ENCODE results near the gene MELTF. TPM values are rescaled to one million over a fixed set of nuclear protein-coding genes. Genes with fewer than 3 reads are reported as not detected.

Gene MELTF
- total RNA-seq, 4 donors from 2014 or later, result 0.77 to 18.0 (median 6.3) TPM

DNA sequence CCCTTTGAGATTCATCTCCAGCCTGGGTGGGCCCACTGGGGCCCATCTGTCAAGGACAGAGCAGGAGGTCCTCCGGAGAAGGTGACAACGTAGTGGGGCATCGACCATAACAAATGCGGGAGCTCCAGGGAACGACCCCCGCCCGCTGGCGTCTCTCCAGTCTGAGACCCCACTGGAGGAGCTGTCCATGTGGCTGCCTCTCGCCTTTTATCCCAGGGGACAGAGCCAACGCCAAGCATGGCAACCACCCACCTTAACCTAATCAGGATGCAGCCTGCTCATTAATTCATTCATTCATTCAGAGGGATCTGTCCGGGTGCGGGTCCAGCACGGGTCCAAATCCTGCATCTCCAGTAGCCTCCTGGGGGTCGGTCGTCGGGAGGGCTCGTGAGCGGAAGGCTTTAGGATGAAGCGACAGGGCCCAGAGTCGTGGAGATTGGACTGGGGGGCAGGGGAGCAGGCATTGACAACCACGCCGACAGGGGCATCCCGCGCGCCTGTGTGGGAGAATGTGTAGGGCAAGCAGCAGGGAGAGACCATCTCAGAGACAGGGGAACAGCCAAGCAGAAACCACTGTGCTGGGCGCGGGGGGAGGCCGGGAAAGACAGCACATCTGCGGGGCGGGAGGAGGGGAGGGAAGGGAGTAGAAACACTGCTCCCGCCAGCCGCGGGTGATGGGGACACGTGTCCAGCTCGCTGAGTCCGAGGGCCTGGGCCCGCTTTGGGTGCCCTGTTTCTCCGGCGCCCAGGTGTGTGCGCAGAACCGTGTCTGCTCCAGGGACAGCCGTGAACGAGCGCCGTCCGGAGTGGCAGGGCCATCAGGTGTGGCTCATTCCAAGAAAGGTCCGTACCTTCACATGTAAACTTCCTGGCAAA lies 62.9 kb downstream of the MELTF start:
- Histone ChIP-seq H3K27me3 (no peaks in the 10 kb centered on the region), H3K9me3 (no peaks in the 10 kb centered on the region), H3K27ac (no peak overlapping the region), H3K36me3 (no peaks in the 10 kb centered on the region), H3K4me1 (peaks cover 0 to 3% of the 10 kb centered on the region in 2 donors), H3K4me3 (no peak overlapping the region)
- TF ChIP-seq POLR2A (IDR thresholded peaks at IDR 0.05), result no peak
- TF ChIP-seq, protein P1, sequence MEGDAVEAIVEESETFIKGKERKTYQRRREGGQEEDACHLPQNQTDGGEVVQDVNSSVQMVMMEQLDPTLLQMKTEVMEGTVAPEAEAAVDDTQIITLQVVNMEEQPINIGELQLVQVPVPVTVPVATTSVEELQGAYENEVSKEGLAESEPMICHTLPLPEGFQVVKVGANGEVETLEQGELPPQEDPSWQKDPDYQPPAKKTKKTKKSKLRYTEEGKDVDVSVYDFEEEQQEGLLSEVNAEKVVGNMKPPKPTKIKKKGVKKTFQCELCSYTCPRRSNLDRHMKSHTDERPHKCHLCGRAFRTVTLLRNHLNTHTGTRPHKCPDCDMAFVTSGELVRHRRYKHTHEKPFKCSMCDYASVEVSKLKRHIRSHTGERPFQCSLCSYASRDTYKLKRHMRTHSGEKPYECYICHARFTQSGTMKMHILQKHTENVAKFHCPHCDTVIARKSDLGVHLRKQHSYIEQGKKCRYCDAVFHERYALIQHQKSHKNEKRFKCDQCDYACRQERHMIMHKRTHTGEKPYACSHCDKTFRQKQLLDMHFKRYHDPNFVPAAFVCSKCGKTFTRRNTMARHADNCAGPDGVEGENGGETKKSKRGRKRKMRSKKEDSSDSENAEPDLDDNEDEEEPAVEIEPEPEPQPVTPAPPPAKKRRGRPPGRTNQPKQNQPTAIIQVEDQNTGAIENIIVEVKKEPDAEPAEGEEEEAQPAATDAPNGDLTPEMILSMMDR (IDR thresholded peaks at IDR 0.05), result no peak
- intact Hi-C loops (cut with DNase I; ENCODE audit: low total_unique reads), result no loop called here
- DNase-seq, result no peak

DNA sequence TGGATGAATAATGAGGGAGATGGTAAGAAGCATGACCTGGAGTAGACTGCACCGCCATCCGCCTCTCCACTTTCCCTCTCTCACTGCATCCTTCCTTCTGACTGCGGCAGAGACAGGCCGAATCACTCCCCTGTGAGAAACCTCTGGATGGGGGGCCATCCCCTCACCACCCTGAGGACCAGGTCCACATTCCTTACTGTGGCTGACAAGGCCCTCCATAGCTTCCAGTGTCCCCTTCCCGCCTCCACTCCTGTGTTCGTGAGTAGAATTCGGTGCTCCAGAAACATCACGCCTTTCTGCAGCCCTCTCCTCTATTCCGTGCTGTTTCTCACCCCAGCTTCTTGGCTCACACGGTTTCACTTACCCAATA lies 63.8 kb downstream of the MELTF start:
- DNase-seq, result no peak
- Histone ChIP-seq H3K4me1 (peaks cover 0 to 3% of the 10 kb centered on the region in 2 donors), H3K4me3 (no peak overlapping the region), H3K9me3 (no peaks in the 10 kb centered on the region), H3K27ac (no peak overlapping the region), H3K36me3 (no peaks in the 10 kb centered on the region), H3K27me3 (no peaks in the 10 kb centered on the region)
- intact Hi-C loops (cut with DNase I; ENCODE audit: low total_unique reads), result no loop called here
- no peak for TF ChIP-seq POLR2A (IDR thresholded peaks at IDR 0.05)
- TF ChIP-seq, protein P1 (IDR thresholded peaks at IDR 0.05), result no peak

DNA sequence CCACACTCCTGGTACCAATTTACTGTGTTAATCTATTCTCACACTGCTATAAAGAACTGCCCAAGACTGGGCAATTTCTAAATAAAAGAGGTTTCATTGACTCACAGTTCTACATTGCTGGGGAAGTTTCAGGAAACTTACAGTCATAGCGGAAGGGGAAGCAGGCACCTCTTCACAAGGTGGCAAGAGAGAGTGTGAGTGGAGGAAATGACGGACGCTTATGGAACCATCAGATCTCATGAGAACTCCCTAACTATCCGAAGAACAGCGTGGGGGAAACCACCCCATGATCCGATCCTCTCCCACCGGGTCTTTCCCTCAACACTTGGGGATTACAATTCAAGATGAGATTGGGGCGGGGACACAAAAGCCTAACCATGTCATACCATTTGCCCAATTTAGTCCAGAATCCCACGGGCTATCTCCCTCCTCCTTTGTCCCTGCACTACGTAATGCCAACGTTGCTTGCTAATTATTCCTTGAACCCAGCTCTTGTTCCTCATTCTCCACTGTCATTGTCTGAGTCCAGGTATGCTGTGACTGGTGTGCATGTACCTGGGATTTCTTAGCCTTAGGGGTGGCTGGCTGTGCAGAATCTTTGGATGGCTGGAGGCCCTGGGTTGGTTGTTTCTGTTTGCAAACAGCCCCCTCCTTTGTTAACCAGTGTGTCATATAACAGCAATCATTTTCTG lies 64.4 kb downstream of the MELTF start:
- Histone ChIP-seq H3K27ac (no peak overlapping the region), H3K4me3 (no peak overlapping the region), H3K36me3 (no peaks in the 10 kb centered on the region), H3K27me3 (no peaks in the 10 kb centered on the region), H3K9me3 (no peaks in the 10 kb centered on the region), H3K4me1 (peaks cover 0 to 2% of the 10 kb centered on the region in 2 donors)
- DNase-seq, result no peak
- intact Hi-C loops (cut with DNase I; ENCODE audit: low total_unique reads), result no loop called here
- no peak for TF ChIP-seq POLR2A (IDR thresholded peaks at IDR 0.05)
- TF ChIP-seq, protein P1 (IDR thresholded peaks at IDR 0.05), result no peak

DNA sequence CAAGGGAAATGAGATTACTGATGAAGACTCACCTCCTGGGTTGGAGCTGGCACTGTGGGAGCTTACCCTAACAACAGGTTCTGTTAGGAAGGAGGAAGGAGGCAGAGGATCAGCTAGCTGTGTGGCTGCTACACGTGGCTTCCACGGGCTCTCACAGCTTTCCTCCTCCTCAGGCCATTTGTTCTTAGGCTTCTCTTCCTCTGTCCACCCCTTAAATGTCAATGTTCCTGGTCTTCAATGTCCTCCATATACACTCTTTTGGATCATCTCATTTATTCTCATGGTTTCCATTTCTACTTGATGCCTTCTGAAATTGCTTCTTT lies 66.0 kb downstream of the MELTF start:
- Histone ChIP-seq H3K4me1 (no peaks in the 10 kb centered on the region), H3K4me3 (no peak overlapping the region), H3K36me3 (no peaks in the 10 kb centered on the region), H3K9me3 (no peaks in the 10 kb centered on the region), H3K27ac (no peak overlapping the region), H3K27me3 (no peaks in the 10 kb centered on the region)
- TF ChIP-seq, protein P1 (IDR thresholded peaks at IDR 0.05), result no peak
- no peak for TF ChIP-seq POLR2A (IDR thresholded peaks at IDR 0.05)
- no peak for DNase-seq
- intact Hi-C loops (cut with DNase I; ENCODE audit: low total_unique reads), result no loop called here

DNA sequence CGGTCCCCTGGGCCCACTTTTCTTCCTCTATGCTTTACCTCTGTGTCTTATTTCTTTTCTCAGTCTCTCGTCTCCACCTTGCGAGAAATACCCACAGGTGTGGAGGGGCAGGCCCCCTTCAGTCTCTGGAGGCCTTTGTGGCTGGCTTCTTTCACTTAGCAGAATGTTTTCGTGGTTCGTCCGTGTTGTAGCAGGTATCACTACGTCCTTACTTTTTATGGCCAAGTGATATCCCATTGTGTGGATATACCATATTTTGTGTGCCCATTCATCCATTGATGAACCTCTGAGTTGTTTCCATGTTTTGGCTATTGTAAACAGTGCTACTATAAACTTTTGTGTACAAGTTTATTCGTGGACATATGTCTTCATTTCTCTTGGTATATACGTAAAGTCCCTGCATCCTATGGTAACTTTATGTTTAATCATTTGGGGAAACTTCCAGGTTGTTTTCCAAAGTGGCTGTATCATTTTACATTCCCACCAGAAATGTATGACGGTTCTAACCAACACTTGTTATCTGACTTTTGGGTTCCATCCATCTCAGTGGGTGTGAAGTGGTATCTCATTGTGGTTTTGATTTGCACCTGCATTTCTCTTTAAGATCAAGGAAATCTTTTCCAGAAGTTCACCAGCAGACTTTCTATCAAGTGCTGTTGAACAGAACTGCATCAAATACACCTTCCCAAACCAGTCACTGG lies 66.5 kb downstream of the MELTF start:
- no peaks in the 10 kb centered on the region for H3K9me3 ChIP-seq
- intact Hi-C loops (cut with DNase I; ENCODE audit: low total_unique reads), result no loop called here

More for the DNA sequence above, 66.5 kb downstream of the MELTF start:
- DNase-seq, result no peak
- Histone ChIP-seq H3K27me3 (no peaks in the 10 kb centered on the region), H3K27ac (no peak overlapping the region), H3K4me3 (no peak overlapping the region), H3K4me1 (no peaks in the 10 kb centered on the region), H3K36me3 (no peaks in the 10 kb centered on the region)
- TF ChIP-seq, protein P1 (IDR thresholded peaks at IDR 0.05), result no peak
- no peak for TF ChIP-seq POLR2A (IDR thresholded peaks at IDR 0.05)

Measured in uterus (tissue), 4 donors.